ENCODE measurements around the gene R3HDM4.

The R3HDM4 gene

GRCh38 chr19:934197-934840, 21.3 kb upstream of the R3HDM4 start:
- no peak overlapping the region for H3K4me3 ChIP-seq
- H3K27ac ChIP-seq = peak overlapping the region in 14 of 21 experiments; percentile 15 to 87 (median 47)

DNA sequence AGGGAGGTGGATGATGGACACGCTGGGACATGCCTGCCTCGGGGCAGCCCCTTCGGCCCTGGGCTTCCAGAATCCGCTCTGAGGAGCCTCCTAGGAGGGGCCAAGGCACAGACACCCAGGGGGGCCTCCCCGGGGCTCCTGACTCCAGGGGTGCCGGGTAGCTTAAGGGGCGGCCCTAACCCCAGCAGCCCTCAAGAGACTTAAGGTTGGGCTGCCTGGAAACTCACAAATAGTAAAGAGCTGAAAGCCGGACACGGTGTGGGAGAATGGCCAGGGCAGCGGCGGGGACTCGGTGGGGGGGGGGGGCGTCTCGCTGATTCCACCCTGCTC, 20.5 kb upstream of the R3HDM4 start:
- Histone ChIP-seq H3K4me3 (peak overlapping the region in 2 of 7 experiments; percentile 5 to 10), H3K27ac (peak overlapping the region in 18 of 21 experiments; percentile 1 to 87 (median 64))

DNA sequence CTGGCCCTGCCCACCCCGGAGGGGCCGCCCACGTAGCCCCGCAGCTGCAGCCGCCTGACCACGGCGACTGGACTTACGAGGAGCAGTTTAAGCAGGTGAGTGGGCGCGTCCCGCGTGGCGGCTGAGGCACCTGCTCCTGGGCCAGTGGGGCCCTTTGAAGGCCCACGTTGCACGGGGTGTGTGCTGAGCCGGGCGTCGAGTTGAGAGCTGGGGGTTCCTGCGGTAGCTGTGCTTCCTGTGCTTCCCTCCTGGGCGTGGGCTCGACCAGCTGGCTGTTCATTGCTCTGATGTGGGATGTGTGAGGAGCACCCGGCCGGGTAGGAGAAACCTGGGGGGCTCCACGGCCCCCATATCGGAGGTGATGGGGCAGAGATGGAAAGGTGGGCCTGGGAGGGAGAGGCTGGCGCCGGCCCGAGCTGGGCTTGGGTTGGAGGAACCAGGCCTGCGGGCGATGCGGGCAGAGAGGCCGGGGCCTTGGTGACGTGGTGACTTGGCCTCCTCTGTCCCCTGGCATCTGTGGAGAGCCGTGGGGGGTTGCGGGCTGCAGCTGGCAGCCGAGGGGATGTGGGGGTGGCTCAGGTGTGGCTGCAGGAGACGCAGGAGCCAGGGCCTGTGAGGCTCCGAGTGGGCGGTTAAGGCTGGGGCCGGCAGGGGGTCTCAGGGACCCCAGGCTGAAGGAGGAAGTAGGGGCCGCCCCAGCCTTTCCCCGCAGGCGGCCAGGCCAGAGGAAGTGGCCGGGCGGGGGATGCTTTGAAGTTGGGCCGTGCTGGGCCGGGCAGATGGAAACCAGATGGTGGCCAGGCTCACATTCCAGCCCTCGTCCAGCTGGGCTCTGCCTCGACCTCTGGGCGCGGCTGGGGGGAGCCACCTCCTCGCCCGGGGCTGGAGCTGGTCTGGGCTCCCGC, 19.9 kb upstream of the R3HDM4 start:
- H3K4me3 ChIP-seq = peak overlapping the region in 2 of 7 experiments; percentile 5 to 10
- peak overlapping the region in 20 of 21 experiments; percentile 1 to 87 (median 62) for H3K27ac ChIP-seq

GRCh38 chr19:931860-932647, 19.0 kb upstream of the R3HDM4 start:
- Histone ChIP-seq H3K27ac (peak overlapping the region in 17 of 21 experiments; percentile 1 to 87 (median 65)), H3K4me3 (no peak overlapping the region)

GRCh38 chr19:929891-930258, 16.9 kb upstream of the R3HDM4 start:
- no peak overlapping the region for H3K27ac ChIP-seq
- H3K4me3 ChIP-seq = no peak overlapping the region

DNA sequence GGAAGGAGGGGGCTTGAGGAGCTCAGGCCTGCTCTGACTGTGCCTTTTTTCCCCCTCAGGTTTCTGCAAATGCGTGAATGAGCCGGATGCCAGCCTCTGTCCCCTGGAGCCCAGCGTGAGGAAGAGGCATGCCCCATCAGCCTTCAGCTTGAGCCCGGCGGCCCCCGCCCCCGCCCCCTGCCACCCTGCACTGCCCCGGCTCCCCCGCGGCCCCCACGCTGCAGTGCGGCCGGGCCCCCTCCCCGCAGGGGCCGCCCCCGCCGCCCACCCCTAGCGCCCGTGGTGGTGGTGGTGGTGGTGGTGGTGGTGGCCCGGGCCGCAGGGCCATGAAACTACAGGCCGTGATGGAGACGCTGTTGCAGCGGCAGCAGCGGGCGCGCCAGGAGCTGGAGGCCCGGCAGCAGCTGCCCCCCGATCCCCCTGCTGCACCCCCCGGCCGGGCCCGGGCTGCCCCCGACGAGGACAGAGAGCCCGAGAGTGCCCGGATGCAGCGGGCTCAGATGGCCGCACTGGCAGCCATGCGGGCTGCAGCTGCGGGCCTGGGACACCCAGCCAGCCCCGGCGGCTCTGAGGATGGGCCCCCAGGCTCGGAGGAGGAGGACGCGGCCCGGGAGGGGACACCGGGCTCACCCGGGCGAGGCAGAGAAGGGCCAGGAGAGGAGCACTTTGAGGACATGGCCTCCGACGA, 16.3 kb upstream of the R3HDM4 start:
- no peak overlapping the region for H3K27ac ChIP-seq
- no peak overlapping the region for H3K4me3 ChIP-seq

GRCh38 chr19:928471-929202, 15.6 kb upstream of the R3HDM4 start:
- Histone ChIP-seq H3K27ac (peak overlapping the region in 2 of 21 experiments; percentile 42 to 88), H3K4me3 (no peak overlapping the region)

GRCh38 chr19:927780-928401, 14.9 kb upstream of the R3HDM4 start:
- H3K27ac ChIP-seq = peak overlapping the region in 18 of 21 experiments; percentile 42 to 99 (median 91)

GRCh38 chr19:927351-927779, 14.3 kb upstream of the R3HDM4 start:
- H3K27ac ChIP-seq = peak overlapping the region in 20 of 21 experiments; percentile 58 to 99 (median 90)
- peak overlapping the region; percentile 57 to 97 (median 80) for H3K4me3 ChIP-seq

More at GRCh38 chr19:927780-928401, 14.9 kb upstream of the R3HDM4 start:
- H3K4me3 ChIP-seq = peak overlapping the region in 5 of 7 experiments; percentile 57 to 93 (median 75)

GRCh38 chr19:926589-927350, 13.8 kb upstream of the R3HDM4 start:
- peak overlapping the region; percentile 48 to 99 (median 91) for H3K27ac ChIP-seq
- H3K4me3 ChIP-seq = peak overlapping the region; percentile 57 to 97 (median 80)

- Histone ChIP-seq H3K4me3 (peak overlapping the region; percentile 57 to 97 (median 80)), H3K27ac (peak overlapping the region; percentile 48 to 99 (median 91))
Observed at GRCh38 chr19:926323-926588, 13.2 kb upstream of the R3HDM4 start.

GRCh38 chr19:925526-926322, 12.7 kb upstream of the R3HDM4 start, which contains the start of gene ARID3A:
Gene ARID3A, plus strand, starts transcription at chr19:926035. Its CDS starts 3,494 bp downstream, at chr19:929529.
- peak within 1 kb of the TSS; percentile 57 to 97 (median 80) for H3K4me3 ChIP-seq
- H3K27ac ChIP-seq = peak within 1 kb of the TSS; percentile 48 to 99 (median 91)

GRCh38 chr19:925087-925525, 12.1 kb upstream of the R3HDM4 start:
- Histone ChIP-seq H3K4me3 (peak overlapping the region; percentile 57 to 97 (median 80)), H3K27ac (peak overlapping the region; percentile 48 to 99 (median 91))

DNA sequence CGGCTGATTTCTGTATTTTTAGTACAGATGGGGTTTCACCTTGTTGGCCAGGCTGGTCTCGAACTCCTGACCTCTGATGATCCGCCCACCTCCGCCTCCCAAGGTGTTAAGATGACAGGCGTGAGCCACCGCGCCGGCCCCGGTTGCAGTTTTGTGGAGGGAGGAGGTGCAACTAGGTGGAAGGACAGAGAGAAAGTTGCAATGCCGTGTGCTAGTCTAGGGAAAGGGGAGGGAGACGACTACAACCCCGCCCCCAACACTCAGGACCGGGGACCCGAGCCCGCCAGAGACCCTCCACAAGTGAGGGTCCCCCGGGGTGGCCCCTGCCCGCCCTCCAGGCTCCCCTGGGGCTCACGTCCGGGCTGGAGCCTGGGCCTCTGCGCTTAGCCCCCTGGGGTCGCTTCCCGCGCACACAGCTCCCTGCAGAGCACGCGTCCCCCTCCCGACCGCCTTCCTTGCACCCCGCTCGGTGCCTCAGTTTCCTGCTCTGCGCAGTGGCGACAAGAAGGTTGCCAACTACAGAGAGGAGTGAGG, 11.6 kb upstream of the R3HDM4 start:
- peak overlapping the region in 20 of 21 experiments; percentile 48 to 99 (median 91) for H3K27ac ChIP-seq
- peak overlapping the region; percentile 57 to 97 (median 80) for H3K4me3 ChIP-seq

DNA sequence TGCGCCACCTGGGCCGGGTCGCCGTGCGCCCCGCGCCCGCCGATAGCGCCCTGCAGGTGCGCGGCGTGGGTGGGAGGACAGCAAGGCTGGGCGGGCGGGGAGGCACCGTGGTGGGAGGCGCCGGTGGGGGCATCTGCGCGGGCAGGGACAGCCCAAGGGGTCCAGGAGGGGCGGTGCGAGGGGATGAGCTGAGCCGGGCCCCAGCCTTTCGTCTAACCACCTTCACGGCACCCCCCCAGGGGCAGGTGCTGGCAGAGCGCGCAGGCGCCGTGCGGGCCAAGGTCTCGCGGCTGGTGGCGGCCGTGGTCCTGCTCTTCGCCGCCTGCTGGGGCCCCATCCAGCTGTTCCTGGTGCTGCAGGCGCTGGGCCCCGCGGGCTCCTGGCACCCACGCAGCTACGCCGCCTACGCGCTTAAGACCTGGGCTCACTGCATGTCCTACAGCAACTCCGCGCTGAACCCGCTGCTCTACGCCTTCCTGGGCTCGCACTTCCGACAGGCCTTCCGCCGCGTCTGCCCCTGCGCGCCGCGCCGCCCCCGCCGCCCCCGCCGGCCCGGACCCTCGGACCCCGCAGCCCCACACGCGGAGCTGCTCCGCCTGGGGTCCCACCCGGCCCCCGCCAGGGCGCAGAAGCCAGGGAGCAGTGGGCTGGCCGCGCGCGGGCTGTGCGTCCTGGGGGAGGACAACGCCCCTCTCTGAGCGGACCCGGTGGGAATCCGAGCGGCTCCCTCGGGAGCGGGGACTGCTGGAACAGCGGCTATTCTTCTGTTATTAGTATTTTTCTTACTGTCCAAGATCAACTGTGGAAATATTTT, 7.2 kb upstream of the R3HDM4 start:
- H3K4me3 ChIP-seq = peak overlapping the region; percentile 18 to 41 (median 20)
- peak overlapping the region in 7 of 21 experiments; percentile 5 to 74 (median 31) for H3K27ac ChIP-seq
